IMR-90 (cell line): ENCODE data around the gene PHF21A. TPM values are rescaled to one million over a fixed set of nuclear protein-coding genes. Genes with fewer than 3 reads are reported as not detected.

Experiments
- ATAC-seq: fragments of 200-7000 bp; cut with Tn5 transposase; 2 replicates; pipeline ENCODE4 v1.9.1; 2020; ENCODE audit warnings: low read depth, mild to moderate bottlenecking, moderate library complexity
- BruUV-seq: library from RNA; stranded (reverse); fragments of 400-500 nt; replicated peaks from 2 replicates; lab custom pipeline; 2021; lab: Mats Ljungman, UMichigan
- CTCF ChIA-PET: fragments of 300-600 bp; formaldehyde crosslinking; extraction: SDS; loops from one replicate; lab custom pipeline; 2021; ENCODE audit warnings: antibody characterized with exemption; lab: Yijun Ruan, JAX
- POLR2A ChIA-PET: fragments of 300-600 bp; sonication (Branson Sonifier 250); formaldehyde crosslinking; loops from one replicate; lab custom pipeline; 2022; ENCODE audit warnings: antibody characterized with exemption; ENCODE audit not compliant: unreplicated experiment; lab: Charles Lee
- DNase-seq: peaks from one replicate; pipeline ENCODE4 v3.0.0; 2013
- H2AFZ ChIP-seq: replicated peaks from 2 replicates; pipeline ENCODE3; 2013; ENCODE audit warnings: low read length, mild to moderate bottlenecking; ENCODE audit not compliant: poor library complexity
- H2AK5ac ChIP-seq: 2 replicates; pipeline ENCODE4 v1.6.1; 2013; ENCODE audit warnings: low read depth, low read length, inconsistent platforms
- H2AK9ac ChIP-seq: replicated peaks from 2 replicates; pipeline ENCODE3; 2013; ENCODE audit warnings: mild to moderate bottlenecking, low read depth, low read length, moderate library complexity; ENCODE audit not compliant: poor library complexity
- H2BK120ac ChIP-seq: 2 replicates; pipeline ENCODE4 v1.6.1; 2013; ENCODE audit warnings: low read depth, low read length, inconsistent platforms
- H2BK15ac ChIP-seq: 3 replicates; pipeline ENCODE4 v1.6.1; 2013; ENCODE audit warnings: low read depth, low read length, inconsistent platforms
- H2BK20ac ChIP-seq: 2 replicates; pipeline ENCODE4 v1.6.1; 2013; ENCODE audit warnings: low read depth, mild to moderate bottlenecking, inconsistent platforms, low read length, moderate library complexity
- H2BK5ac ChIP-seq: 2 replicates; pipeline ENCODE4 v1.6.1; 2013; ENCODE audit warnings: mild to moderate bottlenecking, low read depth, low read length, inconsistent platforms; ENCODE audit not compliant: poor library complexity, severe bottlenecking
- H3K14ac ChIP-seq: replicated peaks from 2 replicates; pipeline ENCODE4 v1.6.1; 2013; ENCODE audit warnings: low read depth, low read length, inconsistent platforms
- H3K18ac ChIP-seq: 2 replicates; pipeline ENCODE4 v1.6.1; 2013; ENCODE audit warnings: low read depth, low read length, control low read depth
- H3K23ac ChIP-seq: 2 replicates; pipeline ENCODE4 v1.6.1; 2013; ENCODE audit warnings: low read depth, low read length, inconsistent platforms
- H3K27ac ChIP-seq: 2 replicates; pipeline ENCODE4 v1.5.1; 2013; ENCODE audit warnings: mild to moderate bottlenecking, control low read depth, low read length; ENCODE audit not compliant: insufficient read depth
- H3K27me3 ChIP-seq: 2 replicates; pipeline ENCODE4 v1.6.1; 2013; ENCODE audit warnings: low read length; ENCODE audit not compliant: control insufficient read depth, insufficient read depth
- H3K36me3 ChIP-seq: 2 replicates; pipeline ENCODE4 v1.6.1; 2013; ENCODE audit warnings: low read length, mixed read lengths; ENCODE audit not compliant: control insufficient read depth, insufficient read depth
- H3K4ac ChIP-seq: 2 replicates; pipeline ENCODE4 v1.6.1; 2013; ENCODE audit warnings: low read depth, low read length, inconsistent platforms
- H3K4me1 ChIP-seq: 2 replicates; pipeline ENCODE4 v1.6.1; 2013; ENCODE audit warnings: low read length, mixed read lengths; ENCODE audit not compliant: control insufficient read depth, insufficient read depth
- H3K4me2 ChIP-seq: 2 replicates; pipeline ENCODE4 v1.6.1; 2013; ENCODE audit warnings: low read depth, mild to moderate bottlenecking, control low read depth, low read length, moderate library complexity
- H3K4me3 ChIP-seq: 2 replicates; pipeline ENCODE4 v1.5.1; 2013; ENCODE audit warnings: low read depth, mild to moderate bottlenecking, control low read depth, low read length, moderate library complexity; ENCODE audit not compliant: insufficient read depth
- H3K56ac ChIP-seq: 2 replicates; pipeline ENCODE4 v1.6.1; 2013; ENCODE audit warnings: low read length, inconsistent platforms; ENCODE audit not compliant: insufficient read depth; ENCODE audit errors: extremely low read depth
- H3K79me1 ChIP-seq, 2 experiments: 2 replicates each; pipeline ENCODE4 v1.6.1; 2013; ENCODE audit warnings: low read length in 2 of 2, inconsistent platforms in 1 of 2, low read depth in 1 of 2
- H3K9ac ChIP-seq: 2 replicates; pipeline ENCODE4 v1.6.1; 2013; ENCODE audit warnings: low read depth, low read length, control low read depth
- H3K9me1 ChIP-seq: 2 replicates; pipeline ENCODE4 v1.6.1; 2013; ENCODE audit warnings: low read length, inconsistent platforms; ENCODE audit not compliant: insufficient read depth
- H3K9me3 ChIP-seq: 2 replicates; pipeline ENCODE4 v1.6.1; 2013; ENCODE audit warnings: low read length; ENCODE audit not compliant: control insufficient read depth, insufficient read depth
- H4K20me1 ChIP-seq: 2 replicates; pipeline ENCODE4 v1.6.1; 2013; ENCODE audit warnings: low read length, inconsistent platforms; ENCODE audit not compliant: insufficient read depth
- H4K5ac ChIP-seq: 2 replicates; pipeline ENCODE4 v1.6.1; 2013; ENCODE audit warnings: mild to moderate bottlenecking, low read depth, low read length, control low read depth
- H4K8ac ChIP-seq, 2 experiments: 2 replicates each; pipeline ENCODE4 v1.6.1; 2013; ENCODE audit warnings: low read depth in 2 of 2, low read length in 2 of 2, control low read depth in 1 of 2, inconsistent platforms in 1 of 2
- H4K91ac ChIP-seq: 2 replicates; pipeline ENCODE4 v1.6.1; 2013; ENCODE audit warnings: low read depth, low read length, inconsistent platforms; ENCODE audit not compliant: insufficient read depth
- FOS ChIP-seq: fragments of 150-350 bp; IDR thresholded peaks from 2 replicates; pipeline ENCODE4 v1.6.1; 2016; ENCODE audit warnings: low read depth, low read length
- MAZ ChIP-seq: IDR thresholded peaks from 2 replicates; pipeline ENCODE4 v1.6.1; 2012; ENCODE audit warnings: low read depth, mild to moderate bottlenecking, low read length, improper control_type of control experiment, moderate library complexity, borderline replicate concordance
- POLR2A ChIP-seq: IDR thresholded peaks from 2 replicates; pipeline ENCODE4 v1.6.1; 2012; ENCODE audit warnings: mild to moderate bottlenecking, low read depth, low read length
- WGBS, 2 experiments: methylation state at CpG; one replicate each; pipeline versions ENCODE4 v1.1.5 to v1.1.7; 2013; ENCODE audit warnings: missing lambda C conversion rate in 2 of 2; ENCODE audit not compliant: insufficient read length in 1 of 2; ENCODE audit errors: extremely low coverage in 2 of 2; 5-methylcytosine and 5-hydroxymethylcytosine counted together
- dilution Hi-C: fragments of 300-500 bp; cut with HindIII; formaldehyde crosslinking; loops from one replicate; pipeline ENCODE4 v1.14.3; 2018; ENCODE audit warnings: low sequenced_read_pairs; ENCODE audit not compliant: unreplicated experiment
- in situ Hi-C: fragments of 300-500 bp; cut with MboI; formaldehyde crosslinking; loops from 3 replicates; pipeline ENCODE4 v1.14.3; 2019; ENCODE audit warnings: low sequenced_read_pairs, inconsistent platforms, mixed read lengths
- intact Hi-C: fragments of 100-400 bp; cut with micrococcal nuclease; formaldehyde crosslinking; loops from 2 replicates; pipeline ENCODE4 v1.10.0; 2022
- polyA plus RNA-seq, 3 experiments: library from polyadenylated mRNA; depleted of rRNA; stranded (reverse); fragments of >200 nt; gene quantifications; 2 replicates each; pipeline ENCODE4 v1.2.3, GENCODE V29; 2012; ENCODE audit warnings: low replicate concordance in 1 of 3
- total RNA-seq: library from RNA; depleted of rRNA; stranded (reverse); fragments of >200 nt; gene quantifications from 2 replicates; pipeline ENCODE4 v1.2.3, GENCODE V29; 2012
- TF ChIP-seq, protein P1 (sequence below): fragments of 150-350 bp; IDR thresholded peaks from 2 replicates; pipeline ENCODE4 v1.6.1; 2016; ENCODE audit warnings: low read depth, mild to moderate bottlenecking, low read length, moderate library complexity, borderline replicate concordance
- TF ChIP-seq, protein P2 (sequence below): fragments of 150-350 bp; IDR thresholded peaks from 2 replicates; pipeline ENCODE4 v1.6.1; 2017; ENCODE audit warnings: mild to moderate bottlenecking, antibody characterized with exemption, low read length, low read depth

The PHF21A gene
- total and polyA plus RNA-seq, 2 of the 4 experiments (the other 2 are of a cell fraction): 9.0 to 20.6 TPM

DNA sequence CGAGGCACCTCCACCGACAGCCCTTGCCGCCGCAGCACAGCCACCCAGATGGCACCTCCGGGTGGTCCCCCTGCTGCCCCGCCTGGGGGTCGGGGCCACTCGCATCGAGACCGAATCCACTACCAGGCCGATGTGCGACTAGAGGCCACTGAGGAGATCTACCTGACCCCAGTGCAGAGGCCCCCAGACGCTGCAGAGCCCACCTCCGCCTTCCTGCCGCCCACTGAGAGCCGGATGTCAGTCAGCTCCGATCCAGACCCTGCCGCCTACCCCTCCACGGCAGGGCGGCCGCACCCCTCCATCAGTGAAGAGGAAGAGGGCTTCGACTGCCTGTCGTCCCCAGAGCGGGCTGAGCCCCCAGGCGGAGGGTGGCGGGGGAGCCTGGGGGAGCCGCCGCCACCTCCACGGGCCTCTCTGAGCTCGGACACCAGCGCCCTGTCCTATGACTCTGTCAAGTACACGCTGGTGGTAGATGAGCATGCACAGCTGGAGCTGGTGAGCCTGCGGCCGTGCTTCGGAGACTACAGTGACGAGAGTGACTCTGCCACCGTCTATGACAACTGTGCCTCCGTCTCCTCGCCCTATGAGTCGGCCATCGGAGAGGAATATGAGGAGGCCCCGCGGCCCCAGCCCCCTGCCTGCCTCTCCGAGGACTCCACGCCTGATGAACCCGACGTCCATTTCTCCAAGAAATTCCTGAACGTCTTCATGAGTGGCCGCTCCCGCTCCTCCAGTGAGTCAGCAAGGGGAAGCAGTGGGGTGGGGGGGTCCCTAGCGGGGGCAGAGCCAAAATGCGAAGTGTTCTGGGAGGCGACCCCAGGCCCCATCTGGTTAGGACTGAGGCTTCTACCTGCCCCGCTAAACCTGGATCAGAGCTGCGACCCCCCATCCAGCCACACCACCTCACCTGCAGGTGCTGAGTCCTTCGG lies 218.5 kb downstream of the PHF21A start:
- ChIA-PET POLR2A (no interaction called here), CTCF (no interaction called here)
- H3K27me3 ChIP-seq: peaks cover 4% of the 10 kb centered on the region; the same call in 1 of the 2 replicates
- no peak overlapping the region for H2BK120ac ChIP-seq
- no peak overlapping the region for H3K14ac ChIP-seq
- DNase-seq: no peak
- no peak overlapping the region for H4K91ac ChIP-seq
- BruUV-seq: no TSS peak
- H3K18ac ChIP-seq: no peak overlapping the region
- intact Hi-C loops: no loop called here
- peaks cover 7% of the 10 kb centered on the region; the same call in 1 of the 2 replicates for H3K4me1 ChIP-seq
- H3K9ac ChIP-seq: no peak overlapping the region
- no peak overlapping the region for H2AK9ac ChIP-seq
- H3K23ac ChIP-seq: no peak overlapping the region
- H3K56ac ChIP-seq: no peak overlapping the region
- no peak overlapping the region for H2AFZ ChIP-seq
- no peak for ATAC-seq
- H3K9me1 ChIP-seq: no peaks in the 10 kb centered on the region
- no peak overlapping the region for H2AK5ac ChIP-seq
- H3K4me2 ChIP-seq: no peak overlapping the region
- no peak overlapping the region for H2BK5ac ChIP-seq
- H3K27ac ChIP-seq: no peak overlapping the region
- peaks cover 15% of the 10 kb centered on the region for H3K36me3 ChIP-seq
- in situ Hi-C loops: no loop called here
- peaks cover 19% of the 10 kb centered on the region for H4K20me1 ChIP-seq
- H4K8ac ChIP-seq: no peak overlapping the region
- H2BK20ac ChIP-seq: no peak overlapping the region
- H4K5ac ChIP-seq: no peak overlapping the region
- H3K4me3 ChIP-seq: no peak overlapping the region
- H2BK15ac ChIP-seq: no peak overlapping the region
- TF ChIP-seq, protein P1, sequence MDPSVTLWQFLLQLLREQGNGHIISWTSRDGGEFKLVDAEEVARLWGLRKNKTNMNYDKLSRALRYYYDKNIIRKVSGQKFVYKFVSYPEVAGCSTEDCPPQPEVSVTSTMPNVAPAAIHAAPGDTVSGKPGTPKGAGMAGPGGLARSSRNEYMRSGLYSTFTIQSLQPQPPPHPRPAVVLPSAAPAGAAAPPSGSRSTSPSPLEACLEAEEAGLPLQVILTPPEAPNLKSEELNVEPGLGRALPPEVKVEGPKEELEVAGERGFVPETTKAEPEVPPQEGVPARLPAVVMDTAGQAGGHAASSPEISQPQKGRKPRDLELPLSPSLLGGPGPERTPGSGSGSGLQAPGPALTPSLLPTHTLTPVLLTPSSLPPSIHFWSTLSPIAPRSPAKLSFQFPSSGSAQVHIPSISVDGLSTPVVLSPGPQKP: no peak
- TF ChIP-seq, protein P2, sequence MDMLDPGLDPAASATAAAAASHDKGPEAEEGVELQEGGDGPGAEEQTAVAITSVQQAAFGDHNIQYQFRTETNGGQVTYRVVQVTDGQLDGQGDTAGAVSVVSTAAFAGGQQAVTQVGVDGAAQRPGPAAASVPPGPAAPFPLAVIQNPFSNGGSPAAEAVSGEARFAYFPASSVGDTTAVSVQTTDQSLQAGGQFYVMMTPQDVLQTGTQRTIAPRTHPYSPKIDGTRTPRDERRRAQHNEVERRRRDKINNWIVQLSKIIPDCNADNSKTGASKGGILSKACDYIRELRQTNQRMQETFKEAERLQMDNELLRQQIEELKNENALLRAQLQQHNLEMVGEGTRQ: no peak
- TF ChIP-seq MAZ: no peak
- no peak for TF ChIP-seq POLR2A
- no peak for TF ChIP-seq FOS
- H3K4ac ChIP-seq: no peak overlapping the region
- H3K79me1 ChIP-seq: peaks cover 0 to 4% of the 10 kb centered on the region in 2 experiments; a peak in 1 of 4 replicates
- WGBS, 2 experiments: 75% methylated on average over 22 of the region's 56 CpGs; no CpG with 5 or more reads in 1 of the 2 experiments
- no peaks in the 10 kb centered on the region for H3K9me3 ChIP-seq
- dilution Hi-C loops: no loop called here
